Activated CD8-positive, alpha-beta memory T cell treated with anti-CD3 and anti-CD28 coated beads, Interleukin-2, amount 10 ng/mL, durations not matched to agents 7 days and 5 days (primary cell): ENCODE data around the gene RTL10. TPM values are rescaled to one million over a fixed set of nuclear protein-coding genes. Genes with fewer than 3 reads are reported as not detected.

Experiments
- total RNA-seq, 2 experiments: library from RNA; stranded (reverse); gene quantifications; one replicate each; pipeline ENCODE4 v1.2.3, GENCODE V29; 2021

RTL10 gene
- total RNA-seq, 2 experiments from 2014 or later, result 12.8 to 15.9 TPM

Other genes with a start within 250 kb of the RTL10 start
- gene SEPTIN5, start 140.4 kb downstream of the RTL10 start, total RNA-seq, result under 1 TPM in 1 of 2 experiments, not detected in 1; 0.30 TPM
- gene GP1BB, start 131.3 kb downstream of the RTL10 start, total RNA-seq, result not detected
- 1 to 10 TPM in 1 of 2 experiments, under 1 TPM in 1; 0.91 to 1.1 TPM for gene TBX1, start 94.1 kb downstream of the RTL10 start, total RNA-seq
- gene GNB1L, start within 50 bp of the RTL10 start, total RNA-seq, result 10 to 100 TPM; 13.7 to 14.7 TPM
- 10 to 100 TPM; 92.6 to 95.3 TPM for gene COMT, start 86.9 kb upstream of the RTL10 start, total RNA-seq
- 10 to 100 TPM; 20.5 to 23.1 TPM for gene TXNRD2, start 86.9 kb upstream of the RTL10 start, total RNA-seq
- under 1 TPM; 0.50 to 0.70 TPM for gene ARVCF, start 161.9 kb upstream of the RTL10 start, total RNA-seq
- gene TANGO2, start 166.2 kb upstream of the RTL10 start, total RNA-seq, result 10 to 100 TPM; 36.7 to 44.5 TPM
- 10 to 100 TPM; 70.4 to 71.9 TPM for gene DGCR8, start 225.4 kb upstream of the RTL10 start, total RNA-seq